ENCODE measurements around the gene FGGY.

Gene FGGY

DNA sequence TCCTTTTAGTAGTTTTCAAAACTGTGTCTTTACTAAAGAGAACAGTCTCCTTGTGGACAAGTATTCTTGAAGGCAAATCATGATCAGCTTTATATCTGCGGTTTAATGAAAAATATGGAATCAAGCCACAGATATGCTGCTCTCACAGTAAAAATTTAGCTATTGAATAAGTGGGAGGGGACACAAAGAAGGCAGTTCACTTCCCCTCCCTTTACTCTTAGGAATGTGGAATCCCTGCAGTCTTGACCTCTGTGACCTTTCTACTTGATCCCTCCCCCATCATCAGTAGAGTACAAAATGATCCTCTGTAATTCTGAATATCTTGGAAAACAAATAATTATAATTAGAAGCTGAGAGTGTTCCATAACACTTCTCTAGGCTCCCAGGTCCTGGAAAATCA is 381.1 kb downstream of the FGGY start:
- no peak for DNase-seq (ENCODE audit: low read depth in 2 of 2)

DNA sequence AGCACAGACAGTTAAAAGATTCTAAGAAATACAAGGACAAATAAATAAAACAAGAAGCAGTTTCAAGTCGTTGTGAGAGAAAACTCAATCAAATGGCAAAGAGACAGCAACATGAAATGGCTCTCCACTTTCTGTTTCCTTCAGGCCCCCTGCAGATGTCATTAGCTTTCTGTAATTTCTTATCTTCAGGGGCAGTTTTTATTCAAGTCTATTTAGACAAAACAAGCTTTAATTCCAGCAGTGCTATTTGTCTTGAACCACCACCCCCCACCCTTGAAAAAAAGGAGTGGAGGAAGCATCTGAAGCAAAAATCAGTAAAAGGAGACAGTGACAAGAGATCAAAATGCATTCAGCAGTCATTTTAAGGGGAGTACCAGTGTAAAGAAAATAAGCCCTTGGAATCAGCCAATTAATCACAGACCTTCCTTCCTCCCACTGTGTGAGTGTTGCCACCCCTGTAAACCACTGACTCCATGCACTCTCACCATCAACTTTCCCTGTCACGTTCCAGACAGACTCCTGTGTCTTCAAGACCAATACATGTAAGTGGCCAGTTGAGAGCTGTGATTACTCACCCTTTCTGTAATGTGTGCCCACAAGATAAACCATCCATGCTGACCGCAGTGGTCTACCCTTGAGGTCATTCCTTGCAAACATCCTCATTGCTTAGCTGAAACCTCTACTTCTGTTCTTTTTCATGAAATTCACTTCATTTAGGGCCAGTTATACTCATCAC is 381.8 kb downstream of the FGGY start:
- no peak for DNase-seq (ENCODE audit: low read depth in 2 of 2)

DNA sequence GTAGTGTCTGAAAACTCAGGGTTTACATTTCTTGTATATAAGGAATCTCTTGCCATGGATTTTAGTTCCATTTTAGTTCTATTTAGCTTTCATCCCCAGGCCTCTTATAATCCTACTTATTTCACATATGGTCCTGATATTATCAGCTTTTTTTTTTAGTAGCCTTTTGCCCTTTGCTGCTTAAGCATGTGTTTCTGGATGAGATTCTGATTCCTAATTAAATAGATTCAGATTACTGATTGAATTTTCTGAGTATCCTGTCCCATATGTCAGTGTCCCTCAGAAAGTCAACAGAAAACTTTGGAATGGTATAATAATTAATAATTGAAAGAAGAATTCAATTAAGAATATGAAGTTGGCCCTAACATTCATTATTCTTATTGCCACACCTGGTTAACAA is 383.1 kb downstream of the FGGY start:
- DNase-seq (ENCODE audit: low read depth in 2 of 2): no peak

DNA sequence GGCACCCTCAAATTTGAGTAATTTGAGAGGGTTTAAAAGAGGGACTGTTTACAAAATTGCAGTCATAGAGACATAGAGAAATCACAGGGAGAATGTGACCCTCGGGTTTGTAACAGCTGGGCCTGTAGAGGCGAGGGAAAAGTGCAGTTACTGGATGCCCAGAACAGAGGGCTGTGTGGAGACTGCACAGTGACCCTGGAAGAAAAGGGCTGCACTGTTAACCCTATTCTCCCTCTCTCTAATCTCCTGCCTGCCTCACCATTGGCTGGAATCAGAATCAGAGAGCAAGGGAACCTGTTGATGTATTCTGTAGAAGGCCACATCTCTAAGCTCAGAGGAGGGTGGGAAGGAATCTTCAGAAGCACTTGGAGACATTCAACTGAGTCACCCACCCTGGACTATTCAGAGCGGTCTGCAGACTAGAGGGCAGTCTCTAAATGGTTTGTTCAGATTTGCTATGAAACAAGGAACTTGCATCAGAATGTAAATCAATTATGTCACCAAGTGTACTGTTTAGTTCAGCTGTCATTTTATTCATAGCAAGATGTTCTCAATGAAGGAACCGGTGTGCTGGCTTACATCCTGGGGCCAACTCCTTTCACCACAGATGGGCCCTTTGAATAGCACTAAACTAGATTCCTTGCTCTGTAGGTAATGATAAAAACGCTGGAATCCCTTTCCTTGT is 385.6 kb downstream of the FGGY start:
- DNase-seq (ENCODE audit: low read depth in 2 of 2): no peak

DNA sequence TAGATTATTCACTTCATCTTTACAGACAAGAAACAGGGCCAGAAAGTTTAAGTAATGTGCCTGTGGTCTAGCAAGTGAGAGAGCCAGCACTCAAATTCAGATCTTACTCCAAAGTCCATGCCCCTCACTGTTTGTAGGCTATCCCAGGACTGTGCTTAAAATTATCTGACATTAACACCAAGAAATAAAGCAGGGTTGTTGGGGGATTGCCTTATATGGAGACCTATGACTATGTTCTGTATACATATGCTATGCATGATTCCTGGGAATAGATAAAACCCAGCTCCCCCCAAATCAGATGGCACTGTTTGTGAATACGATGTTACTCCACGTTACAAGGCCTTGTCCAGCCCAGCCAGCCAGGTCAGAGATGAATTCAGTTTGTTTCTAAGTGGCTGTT is 386.3 kb downstream of the FGGY start:
- DNase-seq (ENCODE audit: low read depth in 2 of 2): no peak

DNA sequence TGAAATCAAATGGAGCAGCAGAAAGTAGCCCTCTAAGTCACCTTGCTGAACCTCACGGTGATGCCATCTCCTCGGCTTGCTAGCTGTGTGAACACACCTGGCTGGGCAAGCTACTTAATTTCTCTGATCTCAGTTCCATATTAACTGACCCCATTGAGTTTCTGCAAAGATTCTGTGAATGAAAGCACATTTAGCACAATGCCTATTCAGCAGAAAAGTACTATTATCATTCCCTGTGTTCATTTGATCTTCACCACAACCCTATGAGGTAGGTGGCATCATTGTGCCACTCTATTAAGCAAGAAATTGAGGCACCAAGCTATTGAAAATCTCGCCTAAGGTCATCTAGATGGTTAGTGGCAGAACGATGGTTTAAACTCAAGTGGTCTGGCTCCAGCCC is 387.8 kb downstream of the FGGY start:
- no peak for DNase-seq (ENCODE audit: low read depth in 2 of 2)

DNA sequence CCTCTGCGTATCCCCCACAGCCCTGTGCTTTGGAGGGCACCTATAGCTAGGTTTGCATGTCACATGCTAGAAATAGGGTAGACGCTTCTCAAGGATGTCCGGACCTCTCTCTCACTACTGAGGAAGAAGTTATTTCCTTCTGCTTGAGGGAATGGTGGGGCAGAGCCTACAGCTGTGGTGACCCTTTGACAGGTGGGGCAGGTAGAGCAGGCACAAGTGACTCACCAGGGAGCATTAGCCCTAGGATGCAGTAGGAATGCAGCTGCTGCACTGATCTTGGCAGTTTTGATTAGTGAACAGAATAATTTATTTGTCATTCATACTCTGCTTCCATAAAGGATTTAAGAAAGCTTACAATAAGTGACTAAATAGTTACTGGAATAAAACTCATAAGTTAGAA is 388.2 kb downstream of the FGGY start:
- DNase-seq (ENCODE audit: low read depth in 2 of 2): no peak

DNA sequence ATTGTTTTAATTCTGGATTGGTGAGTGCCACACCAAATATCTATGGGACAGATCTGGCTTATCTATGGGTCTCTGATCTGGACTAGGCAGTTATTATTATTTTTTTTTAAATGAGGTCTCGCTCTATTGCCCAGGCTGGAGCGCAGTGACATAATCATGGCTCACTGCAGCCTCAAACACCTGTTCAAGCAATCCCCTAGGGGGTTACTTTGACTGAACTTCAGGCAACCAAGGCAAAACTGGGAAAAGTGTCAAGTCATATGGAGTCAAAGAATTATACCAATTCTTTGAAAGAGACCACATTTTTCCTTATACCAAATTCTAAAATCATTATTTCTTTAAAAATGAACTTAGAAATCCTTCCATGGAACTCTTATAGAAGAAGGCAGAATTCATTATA is 388.8 kb downstream of the FGGY start:
- DNase-seq (ENCODE audit: low read depth in 2 of 2): no peak

DNA sequence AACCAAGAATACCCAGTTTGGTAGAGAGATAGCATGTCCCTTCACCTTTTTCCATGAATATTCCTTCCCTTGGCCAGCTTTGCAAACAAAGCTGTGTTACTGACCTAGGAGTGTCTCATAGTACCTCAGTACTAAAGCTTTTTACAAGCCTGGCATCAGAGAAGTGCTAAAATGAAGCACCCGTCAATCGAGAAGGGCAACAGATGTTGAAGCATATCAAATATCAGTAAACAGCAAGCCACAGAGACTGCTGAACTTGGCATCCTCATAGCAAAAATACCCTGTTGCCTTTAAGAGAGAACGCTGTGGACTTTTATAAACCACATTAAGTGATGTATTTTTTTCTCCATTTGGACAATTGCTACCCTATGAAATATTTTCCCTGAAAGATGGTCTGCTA is 389.3 kb downstream of the FGGY start:
- no peak for DNase-seq (ENCODE audit: low read depth in 2 of 2)

DNA sequence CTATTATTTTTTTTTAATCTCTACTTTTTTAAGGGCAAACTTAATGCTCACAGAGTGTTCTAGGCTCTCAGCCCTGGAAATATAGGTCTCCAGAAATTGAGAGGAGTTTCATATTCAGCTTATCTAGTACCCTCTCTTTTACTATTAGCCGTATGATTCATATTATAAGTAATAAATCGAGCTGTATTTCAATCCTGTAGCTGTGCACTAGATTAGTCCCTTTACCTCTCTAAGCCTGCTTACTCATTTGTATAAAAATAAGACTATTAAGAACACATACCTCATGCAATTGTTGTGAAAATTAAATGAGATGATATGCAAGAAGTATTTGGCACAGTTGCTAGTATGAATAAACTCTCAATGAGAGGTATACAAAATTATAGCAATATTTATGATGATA is 389.7 kb downstream of the FGGY start:
- DNase-seq (ENCODE audit: low read depth in 2 of 2): no peak

DNA sequence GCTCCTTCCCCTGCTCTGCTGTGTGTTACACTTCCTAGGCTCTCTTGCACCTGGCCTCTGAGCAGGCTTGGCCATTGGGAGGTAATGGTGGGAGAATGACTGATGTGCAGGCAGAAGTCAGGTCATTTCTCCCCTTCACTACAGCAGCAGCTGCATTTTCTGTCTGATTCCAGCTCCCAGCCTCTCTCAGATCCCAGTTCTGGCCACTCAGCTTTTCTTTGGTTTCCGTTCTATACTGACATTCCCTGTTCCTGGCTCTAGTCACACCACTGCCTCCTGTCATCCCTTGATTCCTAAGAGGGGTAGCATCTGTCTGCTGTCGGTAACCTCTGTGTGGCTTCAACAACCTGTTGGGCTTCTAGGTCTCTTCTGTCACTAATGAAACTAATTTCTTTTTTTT is 390.2 kb downstream of the FGGY start:
- DNase-seq (ENCODE audit: low read depth in 2 of 2): no peak

DNA sequence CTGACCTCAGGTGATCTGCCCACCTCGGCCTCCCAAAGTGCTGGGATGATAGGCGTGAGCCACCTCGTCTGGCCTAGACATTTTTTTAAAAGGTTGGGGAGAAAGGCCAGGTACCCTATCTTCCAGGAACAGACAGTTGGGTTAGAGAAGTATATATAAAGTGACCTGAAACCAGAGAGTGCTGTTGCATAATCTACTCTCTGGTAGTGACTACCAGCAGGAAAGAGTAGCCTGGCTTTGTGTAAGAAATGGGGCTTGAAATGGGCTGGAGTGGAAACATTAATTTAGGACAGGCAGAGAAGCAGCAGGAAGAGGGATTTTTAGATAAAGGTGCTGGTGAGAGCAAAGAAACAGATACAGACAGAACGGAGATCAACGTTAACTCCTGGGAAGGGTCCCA is 392.1 kb downstream of the FGGY start:
- DNase-seq (ENCODE audit: low read depth in 2 of 2): no peak

DNA sequence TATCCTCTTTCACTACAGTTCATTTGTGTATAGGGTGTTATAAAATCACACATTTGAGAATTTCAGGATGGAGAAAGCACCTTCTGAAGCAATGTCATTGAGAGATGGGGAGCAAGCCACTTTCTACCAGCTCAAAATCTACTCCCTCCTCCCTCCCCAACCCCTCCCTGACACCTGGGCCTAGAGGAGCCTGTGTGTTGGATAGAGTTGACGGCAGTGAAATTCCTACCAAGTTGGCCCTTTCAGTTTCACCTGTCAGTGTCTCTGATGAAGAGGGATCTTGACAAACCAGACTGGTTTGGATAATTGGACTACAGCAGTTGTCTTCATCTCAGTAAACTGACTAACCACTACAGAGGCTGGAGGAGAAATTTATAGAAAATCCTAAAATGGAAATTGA is 392.8 kb downstream of the FGGY start:
- no peak for DNase-seq (ENCODE audit: low read depth in 2 of 2)

DNA sequence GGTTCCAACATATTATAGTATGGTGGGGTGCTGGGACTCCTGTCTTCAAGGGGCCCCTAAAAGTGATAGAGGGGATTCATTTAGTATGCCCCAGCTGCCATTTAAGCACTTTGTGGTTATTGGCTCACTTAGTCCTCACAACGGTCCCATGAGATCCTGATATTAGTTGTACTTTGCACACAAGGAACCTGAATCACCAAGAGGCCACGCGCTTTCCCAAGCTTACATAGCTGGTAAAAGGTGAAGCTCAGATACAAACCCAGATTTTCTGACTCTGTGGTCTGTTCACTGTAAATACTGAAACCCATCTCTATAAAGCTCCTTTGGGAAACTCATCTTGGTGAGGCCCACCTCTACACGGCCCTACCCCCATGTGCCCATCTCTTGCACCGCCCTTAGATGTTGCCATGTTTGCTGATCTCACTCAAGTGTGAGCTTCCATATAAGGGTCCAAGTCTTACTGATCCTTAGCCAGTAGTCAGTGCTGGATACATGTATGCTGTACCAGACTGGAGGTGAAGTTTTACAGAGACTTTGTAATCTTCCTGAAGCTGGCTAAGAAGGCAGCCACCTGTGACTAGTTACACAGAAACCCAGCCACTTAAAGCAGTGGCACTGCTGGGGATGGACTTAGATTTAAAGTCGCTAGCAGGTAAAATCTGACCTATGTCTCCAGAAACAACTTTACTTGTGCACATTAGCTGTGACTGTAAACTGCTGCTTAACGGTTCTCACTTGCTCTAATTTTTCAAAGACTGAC is 393.5 kb downstream of the FGGY start:
- no peak for DNase-seq (ENCODE audit: low read depth in 2 of 2)

DNA sequence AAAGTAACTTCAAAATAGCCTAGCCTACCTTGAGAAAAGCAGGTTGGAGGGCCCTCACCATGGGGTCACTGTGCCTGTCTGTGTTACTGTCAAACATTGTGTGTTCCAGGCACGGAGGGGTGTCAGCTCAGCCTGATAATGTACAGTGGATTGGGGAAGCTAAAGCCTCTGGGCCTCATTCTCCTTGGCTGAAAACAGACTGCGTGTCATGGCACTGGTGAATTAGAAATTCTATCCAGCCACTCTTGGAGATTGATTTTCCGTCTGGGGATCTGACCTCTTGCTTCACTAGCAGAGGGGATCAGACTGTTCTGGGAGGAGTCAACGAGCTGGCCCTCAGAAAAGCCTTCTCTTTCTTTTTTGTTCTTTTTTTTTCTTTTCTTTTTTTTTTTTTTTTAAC is 394.4 kb downstream of the FGGY start:
- DNase-seq (ENCODE audit: low read depth in 2 of 2): no peak

DNA sequence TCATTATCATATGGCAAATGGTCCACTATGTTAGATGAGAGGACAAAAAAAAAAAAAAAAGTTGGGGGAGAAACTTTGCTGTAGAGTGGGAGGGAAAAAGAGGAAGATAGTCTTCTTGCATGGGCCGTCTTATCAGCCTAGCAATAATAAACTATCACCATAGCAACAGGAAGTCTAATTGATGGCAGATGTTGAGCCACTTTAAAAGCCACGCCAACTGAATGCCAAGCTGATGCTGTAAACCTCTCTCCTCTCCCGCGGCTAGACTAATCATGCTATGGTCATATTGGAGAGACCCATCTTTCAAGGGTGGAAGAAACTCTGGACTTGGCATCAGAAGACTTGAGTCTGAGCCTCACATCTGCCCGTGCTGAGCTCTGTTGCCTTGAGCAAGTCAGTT is 395.7 kb downstream of the FGGY start:
- DNase-seq (ENCODE audit: low read depth in 2 of 2): no peak

DNA sequence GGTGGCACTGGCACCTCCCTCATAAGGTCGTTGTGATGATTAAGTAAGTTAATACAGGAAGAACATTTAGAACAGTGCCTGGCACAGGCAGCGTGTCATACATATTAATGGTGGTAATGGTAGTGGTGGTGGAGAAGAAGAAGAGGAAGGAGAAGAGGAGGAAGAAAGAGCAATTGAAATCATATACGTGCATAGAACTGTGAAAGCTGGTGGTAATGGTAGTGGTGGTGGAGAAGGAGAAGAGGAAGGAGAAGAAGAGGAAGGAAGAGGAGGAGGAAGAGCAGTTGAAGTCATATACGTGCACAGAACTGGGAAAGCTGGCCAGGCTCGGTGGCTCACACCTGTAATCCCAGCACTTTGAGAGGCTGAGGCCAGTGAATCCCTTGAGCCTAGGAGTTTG is 396.5 kb downstream of the FGGY start:
- no peak for DNase-seq (ENCODE audit: low read depth in 2 of 2)

DNA sequence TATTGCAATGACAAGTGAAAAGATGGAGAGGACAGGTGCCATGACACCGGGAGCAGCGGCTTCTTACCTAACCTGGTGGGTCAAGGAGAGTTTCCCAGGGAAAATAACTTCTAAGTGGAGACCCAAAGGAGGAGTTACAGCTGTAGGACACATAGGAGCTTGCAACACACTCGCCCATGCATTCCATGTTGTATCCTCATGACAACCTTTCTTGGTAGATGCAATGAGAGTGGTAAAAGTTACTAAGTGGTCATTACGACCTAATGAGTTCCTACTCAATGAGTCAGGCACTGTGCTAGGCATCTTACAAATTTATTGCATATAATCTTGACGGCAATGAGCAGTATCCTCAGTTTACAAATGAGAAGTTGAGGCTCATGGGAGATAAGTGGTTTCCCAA is 398.4 kb downstream of the FGGY start:
- DNase-seq (ENCODE audit: low read depth in 2 of 2): no peak

DNA sequence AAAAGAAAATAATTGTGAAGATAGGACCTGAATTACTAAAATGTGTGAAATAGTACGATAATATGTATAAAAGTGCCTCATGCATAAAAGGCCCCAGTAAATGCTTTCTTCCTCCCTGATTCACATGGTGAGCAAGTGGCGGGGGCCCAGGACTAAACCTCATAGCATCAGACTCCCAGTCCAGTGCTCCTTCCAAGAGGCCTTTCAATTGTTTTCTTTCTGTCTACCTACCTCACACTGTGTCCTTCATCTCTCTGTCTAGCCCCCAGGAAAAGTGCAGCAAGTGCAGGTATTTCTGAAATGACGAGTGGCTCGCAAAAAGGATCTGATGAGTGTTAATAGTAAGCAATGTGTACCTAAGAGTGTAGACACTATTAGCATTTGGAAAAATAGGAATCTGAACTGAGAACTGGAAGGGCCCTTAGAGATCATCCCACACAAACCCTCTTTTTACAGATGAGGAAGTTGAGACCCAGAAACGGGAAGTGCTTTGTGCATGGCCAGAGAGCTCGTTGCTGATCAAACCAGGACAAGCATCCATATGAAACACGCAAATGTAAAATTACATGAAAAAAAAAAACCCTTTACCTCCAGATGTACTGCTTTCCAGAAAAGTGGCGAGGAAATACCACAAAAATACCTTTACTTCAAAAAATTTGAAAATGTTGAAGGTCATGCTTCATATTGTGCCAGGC is 399.7 kb downstream of the FGGY start:
- no peak for DNase-seq (ENCODE audit: low read depth in 2 of 2)

DNA sequence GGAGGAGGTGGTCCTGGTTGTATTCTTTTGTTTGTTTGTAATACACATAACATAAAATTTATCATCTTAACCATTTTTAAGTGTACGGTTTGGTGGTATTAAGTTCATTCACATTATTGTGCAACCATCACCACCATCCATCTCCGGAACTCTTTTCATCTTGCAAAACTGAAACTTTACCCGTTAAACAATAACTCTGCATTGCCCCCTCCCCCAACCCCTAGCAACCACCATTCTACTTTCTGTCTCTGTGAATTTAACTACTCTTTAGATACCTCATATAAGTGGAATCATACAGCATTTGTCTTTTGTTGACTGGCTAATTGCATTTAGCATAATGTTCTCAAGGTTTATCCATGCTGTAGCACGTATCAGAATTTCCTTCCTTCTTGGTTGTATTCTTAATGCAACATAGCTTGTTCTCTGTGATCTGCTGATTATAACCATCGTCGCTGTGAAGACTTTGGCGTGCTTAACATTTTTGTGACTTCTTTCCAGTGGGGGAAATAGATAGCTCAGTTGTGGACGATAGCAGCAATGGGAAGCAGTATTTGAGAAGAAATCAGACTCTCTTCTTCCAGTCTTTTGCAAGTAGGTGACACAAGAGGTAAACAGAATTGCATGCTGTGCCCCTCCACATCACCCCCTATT is 400.4 kb downstream of the FGGY start:
- DNase-seq (ENCODE audit: low read depth in 2 of 2): no peak

DNA sequence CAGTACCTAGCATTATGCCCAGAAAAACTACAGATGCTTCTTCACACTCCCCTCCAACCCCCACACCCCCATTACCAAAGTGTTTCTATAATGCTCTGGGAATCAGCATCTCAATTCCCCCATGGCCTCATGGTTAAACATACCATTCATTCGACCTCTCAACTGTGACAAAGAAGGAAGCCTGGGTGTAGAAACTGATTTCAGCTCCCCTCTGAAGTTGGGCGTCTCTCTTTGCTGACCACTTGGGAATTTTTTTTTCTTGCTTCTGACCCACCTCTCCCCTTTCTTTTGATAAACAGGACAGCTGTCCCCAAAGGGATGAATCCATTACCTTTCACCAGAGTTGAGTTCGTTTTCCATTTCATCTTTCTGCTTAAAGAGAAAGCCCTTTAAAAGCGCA is 401.5 kb downstream of the FGGY start:
- DNase-seq (ENCODE audit: low read depth in 2 of 2): no peak

All from stimulated activated CD8-positive, alpha-beta memory T cell treated with anti-CD3 and anti-CD28 coated beads, Interleukin-15, amount 100 ng/mL, for 4 hours (primary cell).